HG03045 (cell line): ENCODE measurements around the gene LAMA2.

Experiments
- ATAC-seq: cut with Tn5 transposase; IDR thresholded peaks from one replicate; pipeline ENCODE4 v1.9.1; 2021; ENCODE audit warnings: mild to moderate bottlenecking, moderate library complexity; ENCODE audit not compliant: unreplicated experiment

Gene LAMA2

GRCh38 chr6:129252377-129253071 lies 369.6 kb downstream of the LAMA2 start:
- no peak for ATAC-seq

- no peak for ATAC-seq
Observed at GRCh38 chr6:129253242-129253641, 370.3 kb downstream of the LAMA2 start.

GRCh38 chr6:129253727-129254126 lies 370.8 kb downstream of the LAMA2 start:
- no peak for ATAC-seq

- no peak for ATAC-seq
Observed at GRCh38 chr6:129257196-129257595, 374.3 kb downstream of the LAMA2 start.

GRCh38 chr6:129262661-129263060 lies 379.7 kb downstream of the LAMA2 start:
- ATAC-seq, result no peak

GRCh38 chr6:129263176-129263575 lies 380.2 kb downstream of the LAMA2 start:
- no peak for ATAC-seq

- ATAC-seq, result no peak
Observed at GRCh38 chr6:129264480-129265045, 381.6 kb downstream of the LAMA2 start.

GRCh38 chr6:129267028-129267427 lies 384.1 kb downstream of the LAMA2 start:
- no peak for ATAC-seq

- no peak for ATAC-seq
Observed at GRCh38 chr6:129269076-129269475, 386.1 kb downstream of the LAMA2 start.

- ATAC-seq, result no peak
Observed at GRCh38 chr6:129269891-129270290, 387.0 kb downstream of the LAMA2 start.

GRCh38 chr6:129270450-129270849 lies 387.5 kb downstream of the LAMA2 start:
- no peak for ATAC-seq

- no peak for ATAC-seq
Observed at GRCh38 chr6:129273161-129273560, 390.2 kb downstream of the LAMA2 start.

- ATAC-seq, result no peak
Observed at GRCh38 chr6:129276461-129276860, 393.5 kb downstream of the LAMA2 start.

- ATAC-seq, result no peak
Observed at GRCh38 chr6:129276986-129277385, 394.0 kb downstream of the LAMA2 start.

GRCh38 chr6:129279343-129280292 lies 396.7 kb downstream of the LAMA2 start:
- ATAC-seq, result no peak

GRCh38 chr6:129280293-129280644 lies 397.3 kb downstream of the LAMA2 start:
- ATAC-seq, result no peak

GRCh38 chr6:129280749-129281148 lies 397.8 kb downstream of the LAMA2 start:
- no peak for ATAC-seq

GRCh38 chr6:129281168-129281796 lies 398.3 kb downstream of the LAMA2 start:
- no peak for ATAC-seq

- ATAC-seq, result no peak
Observed at GRCh38 chr6:129282019-129282418, 399.1 kb downstream of the LAMA2 start.

- ATAC-seq, result no peak
Observed at GRCh38 chr6:129284225-129284624, 401.3 kb downstream of the LAMA2 start.
